Hematopoietic multipotent progenitor cell treated with erythropoietin and hydrocortisone succinate and interleukin-3 and kit ligand, for 15 days (in vitro differentiated cells): ENCODE results near the gene RMC1.
"Not testable (repeated sequence)": the region's sequence is repeated elsewhere in the genome, so short reads cannot be mapped to it uniquely, and the experiment has no call there.

Experiments used
- DNase-seq: peaks from one replicate; pipeline ENCODE4 v3.0.0-alpha.2; 2015; ENCODE audit warnings: low spot score

Gene RMC1

GRCh38 chr18:23563377-23564043 lies 60.2 kb downstream of the RMC1 start:
- no peak for DNase-seq

GRCh38 chr18:23565916-23566547 lies 62.7 kb downstream of the RMC1 start:
- no peak for DNase-seq

- DNase-seq, result no peak
These were observed 64.4 kb downstream of the RMC1 start for GRCh38 chr18:23567671-23568070.

- DNase-seq, result no peak
These were observed 65.2 kb downstream of the RMC1 start for GRCh38 chr18:23568281-23569138.

GRCh38 chr18:23569299-23570063 lies 66.2 kb downstream of the RMC1 start:
- no peak for DNase-seq

DNA sequence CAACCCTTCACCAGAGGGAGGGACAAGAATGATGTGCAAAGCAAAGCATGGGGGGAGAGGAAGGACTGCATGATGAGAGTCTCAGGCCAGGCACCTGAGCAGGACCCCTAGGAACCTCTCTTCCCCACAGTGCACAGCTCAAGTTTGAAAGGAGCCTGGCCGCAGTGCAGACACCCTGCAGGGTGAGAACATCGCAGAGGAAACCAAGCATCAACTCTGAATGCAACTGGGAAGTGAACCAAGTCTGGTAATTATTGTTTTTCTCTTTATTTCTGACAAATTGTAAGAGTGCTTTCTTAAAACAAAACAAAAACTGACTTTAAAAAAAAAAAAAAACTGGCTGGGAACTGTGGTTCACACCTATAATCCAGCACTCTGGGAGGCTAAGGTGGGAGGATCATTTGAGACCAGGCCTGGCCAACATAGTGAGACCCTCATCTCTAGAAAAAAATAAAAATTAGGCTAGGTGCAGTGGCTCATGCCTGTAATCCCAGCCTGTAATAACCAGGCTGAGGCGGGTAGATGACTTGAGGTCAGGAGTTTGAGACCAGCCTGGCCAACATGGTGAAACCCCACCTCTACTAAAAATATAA lies 67.7 kb downstream of the RMC1 start:
- no peak for DNase-seq

- DNase-seq, result no peak
These were observed 68.7 kb downstream of the RMC1 start for GRCh38 chr18:23572012-23572411.

DNA sequence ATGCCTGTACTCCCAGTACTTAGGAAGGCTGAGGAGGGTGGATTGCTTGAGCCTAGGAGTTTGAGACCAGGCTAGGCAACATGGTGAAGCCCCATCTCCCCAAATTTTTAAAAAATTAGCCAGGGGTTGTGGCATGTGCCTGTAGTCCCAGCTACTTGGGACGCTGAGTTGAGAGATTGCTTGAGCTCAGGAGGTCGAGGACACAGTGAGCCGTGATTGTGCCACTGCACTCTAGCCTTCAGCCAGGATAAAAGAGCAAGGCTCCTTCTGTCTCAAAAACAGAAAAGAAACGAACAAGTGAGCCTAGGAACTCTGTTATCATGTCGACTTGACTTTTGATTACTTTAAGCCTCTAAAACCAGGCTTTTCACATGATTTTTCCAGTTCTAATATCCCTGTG lies 69.3 kb downstream of the RMC1 start:
- DNase-seq, result no peak

GRCh38 chr18:23573020-23573419 lies 69.7 kb downstream of the RMC1 start:
- DNase-seq, result no peak

DNA sequence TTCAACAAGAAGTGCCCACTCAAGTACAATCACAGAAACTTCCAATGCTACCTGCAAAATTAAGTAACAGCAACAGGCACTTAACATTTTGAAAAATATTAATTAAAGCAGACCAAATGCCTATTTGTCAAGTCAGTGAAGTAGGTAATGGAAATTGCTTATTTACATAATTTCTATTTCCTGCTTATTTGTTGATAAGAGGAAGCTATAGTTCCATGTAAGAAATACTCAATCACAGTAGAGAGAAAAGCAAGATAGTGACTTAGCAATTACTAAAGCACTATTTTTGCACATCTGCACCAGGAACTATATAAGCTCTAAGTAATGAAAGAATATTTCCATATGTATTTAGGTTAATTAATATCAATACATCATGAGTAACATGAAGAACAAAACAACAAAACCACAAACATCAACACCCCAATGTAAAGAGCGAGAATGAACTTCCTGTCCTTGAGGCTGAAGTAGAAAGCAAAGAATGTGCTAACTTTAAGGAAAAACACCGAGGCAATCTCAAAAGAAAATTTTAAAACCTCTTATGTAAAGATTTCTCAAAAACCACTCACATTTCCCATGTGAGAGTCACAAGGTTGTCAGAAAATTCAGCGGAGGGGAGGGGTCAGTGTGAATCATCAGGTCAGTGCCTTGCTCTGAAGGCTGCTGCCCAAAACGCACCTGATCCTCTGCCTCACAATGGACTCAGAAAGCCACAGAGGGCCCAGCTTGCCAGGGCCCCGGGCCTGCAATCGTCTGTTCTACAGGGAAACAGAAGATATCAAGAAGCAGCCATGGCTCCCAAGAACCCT lies 70.5 kb downstream of the RMC1 start:
- no peak for DNase-seq

- DNase-seq, result no peak
These were observed 71.4 kb downstream of the RMC1 start for GRCh38 chr18:23574611-23575308.

GRCh38 chr18:23575309-23575651 lies 72.0 kb downstream of the RMC1 start:
- DNase-seq, result no peak

- not testable (repeated sequence) for DNase-seq
These were observed 74.2 kb downstream of the RMC1 start for GRCh38 chr18:23577521-23577920.

- DNase-seq, result no peak
These were observed 74.9 kb downstream of the RMC1 start for GRCh38 chr18:23578067-23578701.

- no peak for DNase-seq
These were observed 75.8 kb downstream of the RMC1 start for GRCh38 chr18:23578891-23579653.

DNA sequence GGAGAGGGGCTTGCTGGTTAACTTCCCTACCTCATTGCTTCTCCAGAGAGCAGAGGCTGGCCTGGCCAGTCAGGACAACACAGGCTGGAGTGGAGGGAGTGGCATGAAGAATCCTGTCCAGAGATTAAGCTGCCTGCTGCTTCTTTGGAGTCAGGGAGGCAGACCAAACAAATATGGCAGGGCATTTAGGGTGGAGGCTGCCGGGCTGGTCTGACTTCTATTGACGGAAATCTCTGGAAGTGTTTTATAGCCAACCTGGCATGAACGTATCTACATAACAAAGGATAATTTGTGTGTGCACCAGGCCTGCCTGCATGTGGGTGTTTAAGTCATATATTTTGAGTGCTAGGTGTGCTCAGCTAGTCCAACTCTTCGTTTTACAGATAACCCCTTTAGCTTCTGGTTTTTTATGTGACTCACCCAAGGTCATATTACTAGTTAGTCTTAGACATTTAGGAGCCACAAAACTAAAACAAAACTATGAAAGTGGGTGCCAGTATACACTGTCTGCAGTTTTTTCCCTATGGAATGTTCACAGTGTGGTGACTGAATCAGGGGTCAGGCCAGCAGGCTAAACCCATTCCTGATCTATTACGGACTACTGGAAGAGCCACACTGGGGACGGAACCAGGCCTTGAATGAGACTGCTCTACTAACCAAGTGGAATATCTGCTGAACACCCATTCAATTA lies 77.5 kb downstream of the RMC1 start:
- DNase-seq, result no peak
